SK-N-SH treated with all-trans-retinoic acid at 6 μM for 48 hours (cell line): Measurements from ENCODE around the gene TMEM30A.

Experiments
- ATAC-seq: fragments of 200-7000 bp; cut with Tn5 transposase; 3 replicates; pipeline ENCODE4 v1.9.1; 2020; ENCODE audit warnings: mild to moderate bottlenecking, moderate library complexity
- ARNTL ChIP-seq: fragments of 450-650 bp; formaldehyde crosslinking; IDR thresholded peaks from 2 replicates; pipeline ENCODE4 v1.5.0; 2020; ENCODE audit warnings: low read depth, mild to moderate bottlenecking, moderate library complexity, borderline replicate concordance
- BACH2 ChIP-seq: fragments of 250-450 bp; sonication (Bioruptor Pico); IDR thresholded peaks from 2 replicates; pipeline ENCODE4 v1.9.0; 2021; ENCODE audit warnings: mild to moderate bottlenecking, borderline replicate concordance
- CSDC2 ChIP-seq: fragments of 250-450 bp; sonication (Bioruptor Pico); IDR thresholded peaks from 2 replicates; pipeline ENCODE4 v1.5.0; 2020; ENCODE audit warnings: mild to moderate bottlenecking, moderate library complexity
- ESRRG ChIP-seq: fragments of 250-450 bp; sonication (Bioruptor Pico); IDR thresholded peaks from 2 replicates; pipeline ENCODE4 v1.6.1; 2021; ENCODE audit warnings: mild to moderate bottlenecking
- ISL1 ChIP-seq: fragments of 250-450 bp; sonication (Bioruptor Pico); IDR thresholded peaks from 2 replicates; pipeline ENCODE4 v2.1.2; 2022; ENCODE audit warnings: mild to moderate bottlenecking, moderate library complexity
- OSR1 ChIP-seq: fragments of 250-450 bp; sonication (Bioruptor Pico); IDR thresholded peaks from 2 replicates; pipeline ENCODE4 v1.8.0; 2022; ENCODE audit warnings: moderate library complexity, mild to moderate bottlenecking, inconsistent platforms
- RARB ChIP-seq: fragments of 250-450 bp; sonication (Bioruptor Pico); IDR thresholded peaks from 2 replicates; pipeline ENCODE4 v1.8.0; 2021; ENCODE audit warnings: mild to moderate bottlenecking, moderate library complexity
- TCF4 ChIP-seq: fragments of 250-450 bp; sonication (Bioruptor Pico); IDR thresholded peaks from 2 replicates; pipeline ENCODE4 v1.8.0; 2021; ENCODE audit warnings: mild to moderate bottlenecking, moderate library complexity, borderline replicate concordance
- TOX ChIP-seq: fragments of 250-450 bp; sonication (Bioruptor Pico); IDR thresholded peaks from 2 replicates; pipeline ENCODE4 v1.8.0; 2021; ENCODE audit warnings: mild to moderate bottlenecking, moderate library complexity, borderline replicate concordance
- ZFP3 ChIP-seq: fragments of 250-450 bp; sonication (Bioruptor Pico); IDR thresholded peaks from 2 replicates; pipeline ENCODE4 v1.5.0; 2020; ENCODE audit warnings: mild to moderate bottlenecking, moderate library complexity
- ZFP30 ChIP-seq: fragments of 450-650 bp; formaldehyde crosslinking; IDR thresholded peaks from 2 replicates; pipeline ENCODE4 v1.5.0; 2022; ENCODE audit warnings: mild to moderate bottlenecking, moderate library complexity
- ZNF565 ChIP-seq: fragments of 450-650 bp; formaldehyde crosslinking; conservative IDR thresholded peaks from 2 replicates; pipeline ENCODE4 v1.5.0; 2020; ENCODE audit warnings: low read depth, mild to moderate bottlenecking, moderate library complexity
- ZNF70 ChIP-seq: fragments of 450-650 bp; formaldehyde crosslinking; IDR thresholded peaks from 2 replicates; pipeline ENCODE4 v1.5.0; 2020; ENCODE audit warnings: mild to moderate bottlenecking, moderate library complexity
- ZNF8 ChIP-seq: fragments of 450-650 bp; formaldehyde crosslinking; IDR thresholded peaks from 2 replicates; pipeline ENCODE4 v1.5.0; 2020; ENCODE audit warnings: mild to moderate bottlenecking, moderate library complexity
- TF ChIP-seq, protein P1 (sequence below): fragments of 250-450 bp; sonication (Bioruptor Pico); IDR thresholded peaks from 2 replicates; pipeline ENCODE4 v1.8.0; 2021; ENCODE audit warnings: low read depth, mild to moderate bottlenecking, moderate library complexity, borderline replicate concordance
- TF ChIP-seq, protein P2 (sequence below): fragments of 250-450 bp; sonication (Bioruptor Pico); IDR thresholded peaks from 2 replicates; pipeline ENCODE4 v1.5.1; 2021; ENCODE audit warnings: mild to moderate bottlenecking, moderate library complexity
- TF ChIP-seq, protein P3 (sequence below): fragments of 250-450 bp; sonication (Bioruptor Pico); IDR thresholded peaks from 2 replicates; pipeline ENCODE4 v1.5.1; 2020; ENCODE audit warnings: low read depth, mild to moderate bottlenecking, moderate library complexity
- TF ChIP-seq, protein P4 (sequence below): fragments of 250-450 bp; sonication (Bioruptor Pico); IDR thresholded peaks from 2 replicates; pipeline ENCODE4 v1.8.0; 2020; ENCODE audit warnings: mild to moderate bottlenecking, moderate library complexity, borderline replicate concordance
- TF ChIP-seq, protein P5 (sequence below): fragments of 250-450 bp; sonication (Bioruptor Pico); IDR thresholded peaks from 2 replicates; pipeline ENCODE4 v1.5.0; 2020; ENCODE audit warnings: mild to moderate bottlenecking, moderate library complexity

The TMEM30A gene

DNA sequence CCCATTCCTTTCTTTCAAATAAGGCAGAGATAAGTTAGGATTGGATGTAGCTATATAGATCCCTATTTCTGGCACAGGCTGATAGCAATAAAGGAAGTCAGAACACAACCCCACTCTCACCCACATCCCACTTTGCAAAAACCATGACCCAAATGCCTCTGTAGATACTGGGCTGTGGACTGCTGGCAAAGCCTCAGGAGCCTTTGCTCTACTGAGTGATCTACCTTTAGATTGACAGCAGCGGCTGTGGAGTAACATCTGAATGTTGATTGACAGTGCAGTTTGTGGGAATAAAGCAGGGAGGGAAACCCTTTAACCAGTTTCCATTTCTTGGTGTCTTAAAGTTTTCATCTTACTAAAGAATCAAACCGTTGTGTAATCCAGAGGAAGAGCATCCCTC, 6.7 kb upstream of the TMEM30A start:
- no peak for ATAC-seq

DNA sequence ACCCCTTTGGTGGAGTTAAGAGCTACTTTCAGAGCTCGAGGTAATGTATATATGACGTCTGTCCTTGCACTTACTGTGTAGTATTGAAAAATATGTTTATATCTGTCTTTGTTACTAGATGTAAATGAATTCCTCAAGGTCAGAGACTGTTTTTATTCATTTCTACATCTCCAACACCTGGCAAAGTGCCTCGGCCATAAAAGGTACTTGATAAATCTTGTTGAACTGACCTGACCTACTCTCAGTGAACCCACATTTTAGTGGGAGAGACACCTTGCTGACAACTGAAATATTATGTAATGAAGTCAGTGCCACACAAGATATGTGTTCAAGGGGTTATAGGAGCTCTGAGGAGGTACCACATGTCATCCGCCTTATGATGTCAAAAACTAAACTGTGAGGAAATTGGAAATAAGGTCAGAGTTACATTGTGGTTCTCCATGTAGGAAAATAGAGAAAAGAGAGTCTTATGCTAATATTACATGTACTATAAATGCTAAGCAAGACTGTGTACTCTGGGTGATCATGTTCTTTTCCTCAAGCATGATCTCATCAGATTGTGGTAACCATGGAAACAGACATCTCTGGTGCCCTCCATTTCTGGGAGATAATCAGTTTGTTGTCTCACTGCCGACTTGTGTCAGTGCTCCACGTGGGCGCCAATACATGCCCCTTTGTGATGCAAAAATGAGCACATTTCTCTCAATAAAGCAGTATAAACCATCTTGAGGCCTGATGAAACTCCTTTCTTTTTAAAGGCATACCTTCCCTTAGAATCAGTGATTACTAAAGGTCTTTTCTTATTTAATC, 5.7 kb upstream of the TMEM30A start:
- ATAC-seq = no peak
- TF ChIP-seq, protein P1, sequence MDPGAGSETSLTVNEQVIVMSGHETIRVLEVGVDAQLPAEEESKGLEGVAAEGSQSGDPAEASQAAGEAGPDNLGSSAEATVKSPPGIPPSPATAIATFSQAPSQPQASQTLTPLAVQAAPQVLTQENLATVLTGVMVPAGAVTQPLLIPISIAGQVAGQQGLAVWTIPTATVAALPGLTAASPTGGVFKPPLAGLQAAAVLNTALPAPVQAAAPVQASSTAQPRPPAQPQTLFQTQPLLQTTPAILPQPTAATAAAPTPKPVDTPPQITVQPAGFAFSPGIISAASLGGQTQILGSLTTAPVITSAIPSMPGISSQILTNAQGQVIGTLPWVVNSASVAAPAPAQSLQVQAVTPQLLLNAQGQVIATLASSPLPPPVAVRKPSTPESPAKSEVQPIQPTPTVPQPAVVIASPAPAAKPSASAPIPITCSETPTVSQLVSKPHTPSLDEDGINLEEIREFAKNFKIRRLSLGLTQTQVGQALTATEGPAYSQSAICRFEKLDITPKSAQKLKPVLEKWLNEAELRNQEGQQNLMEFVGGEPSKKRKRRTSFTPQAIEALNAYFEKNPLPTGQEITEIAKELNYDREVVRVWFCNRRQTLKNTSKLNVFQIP (CRISPR knock-in tag) = no peak
- TF ChIP-seq TCF4 (no peak), ISL1 (CRISPR knock-in tag) (no peak), TOX (CRISPR knock-in tag) (no peak)
- TF ChIP-seq, protein P2, sequence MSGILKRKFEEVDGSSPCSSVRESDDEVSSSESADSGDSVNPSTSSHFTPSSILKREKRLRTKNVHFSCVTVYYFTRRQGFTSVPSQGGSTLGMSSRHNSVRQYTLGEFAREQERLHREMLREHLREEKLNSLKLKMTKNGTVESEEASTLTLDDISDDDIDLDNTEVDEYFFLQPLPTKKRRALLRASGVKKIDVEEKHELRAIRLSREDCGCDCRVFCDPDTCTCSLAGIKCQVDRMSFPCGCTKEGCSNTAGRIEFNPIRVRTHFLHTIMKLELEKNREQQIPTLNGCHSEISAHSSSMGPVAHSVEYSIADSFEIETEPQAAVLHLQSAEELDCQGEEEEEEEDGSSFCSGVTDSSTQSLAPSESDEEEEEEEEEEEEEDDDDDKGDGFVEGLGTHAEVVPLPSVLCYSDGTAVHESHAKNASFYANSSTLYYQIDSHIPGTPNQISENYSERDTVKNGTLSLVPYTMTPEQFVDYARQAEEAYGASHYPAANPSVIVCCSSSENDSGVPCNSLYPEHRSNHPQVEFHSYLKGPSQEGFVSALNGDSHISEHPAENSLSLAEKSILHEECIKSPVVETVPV (CRISPR knock-in tag) = no peak

More for the DNA sequence above, 6.7 kb upstream of the TMEM30A start:
- TF ChIP-seq OSR1 (no peak), CSDC2 (CRISPR knock-in tag) (no peak)

DNA sequence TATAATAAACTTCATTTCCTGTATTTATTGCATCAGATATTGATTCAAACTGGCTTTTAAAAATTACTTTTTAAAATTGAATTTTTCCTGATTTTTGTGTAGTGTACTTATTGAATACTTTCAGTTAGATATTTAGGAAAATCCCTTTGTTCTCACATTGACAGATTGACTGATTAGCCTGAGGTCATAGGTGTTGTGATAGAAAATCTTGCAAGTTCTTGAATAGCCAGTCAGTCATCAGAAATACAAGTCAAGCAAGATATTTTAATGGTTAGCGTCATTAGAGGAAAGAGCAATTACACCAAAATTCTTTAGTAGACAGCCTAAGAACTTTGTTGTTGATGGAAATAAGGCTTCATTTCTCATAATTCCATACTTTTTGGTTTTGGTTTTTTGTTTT, 3.4 kb upstream of the TMEM30A start:
- ATAC-seq = no peak
- TF ChIP-seq, protein P3, sequence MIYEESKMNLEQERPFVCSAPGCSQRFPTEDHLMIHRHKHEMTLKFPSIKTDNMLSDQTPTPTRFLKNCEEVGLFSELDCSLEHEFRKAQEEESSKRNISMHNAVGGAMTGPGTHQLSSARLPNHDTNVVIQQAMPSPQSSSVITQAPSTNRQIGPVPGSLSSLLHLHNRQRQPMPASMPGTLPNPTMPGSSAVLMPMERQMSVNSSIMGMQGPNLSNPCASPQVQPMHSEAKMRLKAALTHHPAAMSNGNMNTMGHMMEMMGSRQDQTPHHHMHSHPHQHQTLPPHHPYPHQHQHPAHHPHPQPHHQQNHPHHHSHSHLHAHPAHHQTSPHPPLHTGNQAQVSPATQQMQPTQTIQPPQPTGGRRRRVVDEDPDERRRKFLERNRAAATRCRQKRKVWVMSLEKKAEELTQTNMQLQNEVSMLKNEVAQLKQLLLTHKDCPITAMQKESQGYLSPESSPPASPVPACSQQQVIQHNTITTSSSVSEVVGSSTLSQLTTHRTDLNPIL (CRISPR knock-in tag) = no peak
- TF ChIP-seq ZNF8 (CRISPR knock-in tag) = no peak
- TF ChIP-seq ESRRG (CRISPR knock-in tag) = no peak
- TF ChIP-seq, protein P4, sequence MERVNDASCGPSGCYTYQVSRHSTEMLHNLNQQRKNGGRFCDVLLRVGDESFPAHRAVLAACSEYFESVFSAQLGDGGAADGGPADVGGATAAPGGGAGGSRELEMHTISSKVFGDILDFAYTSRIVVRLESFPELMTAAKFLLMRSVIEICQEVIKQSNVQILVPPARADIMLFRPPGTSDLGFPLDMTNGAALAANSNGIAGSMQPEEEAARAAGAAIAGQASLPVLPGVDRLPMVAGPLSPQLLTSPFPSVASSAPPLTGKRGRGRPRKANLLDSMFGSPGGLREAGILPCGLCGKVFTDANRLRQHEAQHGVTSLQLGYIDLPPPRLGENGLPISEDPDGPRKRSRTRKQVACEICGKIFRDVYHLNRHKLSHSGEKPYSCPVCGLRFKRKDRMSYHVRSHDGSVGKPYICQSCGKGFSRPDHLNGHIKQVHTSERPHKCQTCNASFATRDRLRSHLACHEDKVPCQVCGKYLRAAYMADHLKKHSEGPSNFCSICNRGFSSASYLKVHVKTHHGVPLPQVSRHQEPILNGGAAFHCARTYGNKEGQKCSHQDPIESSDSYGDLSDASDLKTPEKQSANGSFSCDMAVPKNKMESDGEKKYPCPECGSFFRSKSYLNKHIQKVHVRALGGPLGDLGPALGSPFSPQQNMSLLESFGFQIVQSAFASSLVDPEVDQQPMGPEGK (CRISPR knock-in tag) = no peak
- no peak for TF ChIP-seq RARB
- TF ChIP-seq CSDC2 (CRISPR knock-in tag) = no peak
- no peak for TF ChIP-seq OSR1
- TF ChIP-seq ZFP30 (CRISPR knock-in tag) = no peak
- TF ChIP-seq, protein P5, sequence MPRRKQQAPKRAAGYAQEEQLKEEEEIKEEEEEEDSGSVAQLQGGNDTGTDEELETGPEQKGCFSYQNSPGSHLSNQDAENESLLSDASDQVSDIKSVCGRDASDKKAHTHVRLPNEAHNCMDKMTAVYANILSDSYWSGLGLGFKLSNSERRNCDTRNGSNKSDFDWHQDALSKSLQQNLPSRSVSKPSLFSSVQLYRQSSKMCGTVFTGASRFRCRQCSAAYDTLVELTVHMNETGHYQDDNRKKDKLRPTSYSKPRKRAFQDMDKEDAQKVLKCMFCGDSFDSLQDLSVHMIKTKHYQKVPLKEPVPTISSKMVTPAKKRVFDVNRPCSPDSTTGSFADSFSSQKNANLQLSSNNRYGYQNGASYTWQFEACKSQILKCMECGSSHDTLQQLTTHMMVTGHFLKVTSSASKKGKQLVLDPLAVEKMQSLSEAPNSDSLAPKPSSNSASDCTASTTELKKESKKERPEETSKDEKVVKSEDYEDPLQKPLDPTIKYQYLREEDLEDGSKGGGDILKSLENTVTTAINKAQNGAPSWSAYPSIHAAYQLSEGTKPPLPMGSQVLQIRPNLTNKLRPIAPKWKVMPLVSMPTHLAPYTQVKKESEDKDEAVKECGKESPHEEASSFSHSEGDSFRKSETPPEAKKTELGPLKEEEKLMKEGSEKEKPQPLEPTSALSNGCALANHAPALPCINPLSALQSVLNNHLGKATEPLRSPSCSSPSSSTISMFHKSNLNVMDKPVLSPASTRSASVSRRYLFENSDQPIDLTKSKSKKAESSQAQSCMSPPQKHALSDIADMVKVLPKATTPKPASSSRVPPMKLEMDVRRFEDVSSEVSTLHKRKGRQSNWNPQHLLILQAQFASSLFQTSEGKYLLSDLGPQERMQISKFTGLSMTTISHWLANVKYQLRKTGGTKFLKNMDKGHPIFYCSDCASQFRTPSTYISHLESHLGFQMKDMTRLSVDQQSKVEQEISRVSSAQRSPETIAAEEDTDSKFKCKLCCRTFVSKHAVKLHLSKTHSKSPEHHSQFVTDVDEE = no peak
- no peak for TF ChIP-seq TCF4
- no peak for TF ChIP-seq BACH2 (CRISPR knock-in tag)
- no peak for TF ChIP-seq ZNF70 (CRISPR knock-in tag)
- TF ChIP-seq ZFP3 = no peak
- TF ChIP-seq ZNF565 (CRISPR knock-in tag) = no peak
- TF ChIP-seq, all 23 proteins: peak for 0

DNA sequence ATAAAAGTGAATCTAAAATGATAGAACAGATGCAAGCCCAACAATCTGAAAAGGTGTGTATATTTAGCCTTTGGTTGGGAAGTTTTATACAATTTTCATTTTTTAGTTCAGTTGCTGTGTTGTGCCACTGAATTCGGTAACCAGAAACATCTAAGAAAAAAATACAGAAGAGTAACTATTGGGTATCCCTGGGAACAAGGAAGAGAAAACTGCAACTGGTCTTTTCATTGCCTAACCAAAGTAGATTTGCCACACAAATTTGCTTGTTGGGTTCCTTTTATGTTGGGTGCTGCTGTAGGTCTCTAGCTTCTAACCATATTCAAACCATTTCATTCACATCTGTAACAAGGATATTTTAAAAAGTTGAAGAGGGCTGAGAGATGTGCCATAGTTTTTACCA, 2.8 kb upstream of the TMEM30A start:
- no peak for TF ChIP-seq ARNTL (CRISPR knock-in tag)
- no peak for TF ChIP-seq ESRRG (CRISPR knock-in tag)
- no peak for TF ChIP-seq ZNF565 (CRISPR knock-in tag)
- no peak for TF ChIP-seq TCF4
- TF ChIP-seq CSDC2 (CRISPR knock-in tag) = no peak
- TF ChIP-seq, all 23 proteins: peak for 0
- no peak for ATAC-seq
